Prostate gland (tissue), 2 donors: ENCODE measurements around the gene FRMD4B. TPM values are rescaled to one million over a fixed set of nuclear protein-coding genes. Genes with fewer than 3 reads are reported as not detected.

Experiments
- DNase-seq: peaks from one replicate; pipeline ENCODE4 v3.0.0-alpha.2; 2019; ENCODE audit warnings: low spot score
- H3K27ac ChIP-seq, 2 donors: fragments of 200-600 bp; sonication (generic); 2 replicates each; pipeline ENCODE4 v1.5.1; 2017 to 2019
- H3K27me3 ChIP-seq: fragments of 200-600 bp; sonication (generic); replicated peaks from 2 replicates; pipeline ENCODE4 v1.5.1; 2019; ENCODE audit not compliant: insufficient read depth
- H3K36me3 ChIP-seq, 2 donors: fragments of 200-600 bp; sonication (generic); 1 replicate in 1 of 2; 2 replicates in 1 of 2; pipeline versions ENCODE4 v1.5.1 to v1.8.1; 2017 to 2019
- H3K4me1 ChIP-seq: fragments of 200-600 bp; sonication (generic); replicated peaks from 2 replicates; pipeline ENCODE4 v1.5.1; 2019
- H3K4me3 ChIP-seq, 2 donors: fragments of 200-600 bp; sonication (generic); 2 replicates each; pipeline ENCODE4 v1.5.1; 2017 to 2019
- H3K9me3 ChIP-seq: fragments of 200-600 bp; sonication (generic); 2 replicates; pipeline ENCODE4 v1.5.1; 2017
- CTCF ChIP-seq, 4 experiments: fragments of 200-600 bp in 2 of 4; fragments of 450-650 bp in 2 of 4; sonication (generic) in 2 of 4; IDR thresholded peaks; 1 replicate in 3 of 4; 2 replicates in 1 of 4; pipeline ENCODE4 v1.5.1; 2016 to 2019; ENCODE audit warnings: antibody characterized with exemption in 4 of 4, mild to moderate bottlenecking in 2 of 4, moderate library complexity in 2 of 4
- POLR2A ChIP-seq: fragments of 450-650 bp; IDR thresholded peaks from one replicate; pipeline ENCODE4 v1.6.1; 2016; ENCODE audit warnings: antibody characterized with exemption, mild to moderate bottlenecking
- POLR2AphosphoS5 ChIP-seq: sonication (generic); formaldehyde crosslinking; IDR thresholded peaks from one replicate; pipeline ENCODE4 v1.6.1; 2017; ENCODE audit warnings: antibody characterized with exemption
- WGBS: methylation state at CpG from one replicate; pipeline ENCODE4 v1.1.5; 2018; 5-methylcytosine and 5-hydroxymethylcytosine counted together
- intact Hi-C: fragments of 100-400 bp; cut with DNase I; formaldehyde crosslinking; loops from one replicate; pipeline ENCODE4 v1.14.2; 2022
- total RNA-seq, 2 donors: library from RNA; depleted of rRNA; stranded (reverse); fragments of >200 nt; gene quantifications; one replicate each; pipeline ENCODE4 v1.1.0, GENCODE V29; 2016

Gene FRMD4B
- total RNA-seq, 2 donors from 2014 or later, result 31.0 to 41.4 TPM

GRCh38 chr3:69181592-69182211, 204.2 kb downstream of the FRMD4B start:
- WGBS, result 78% methylated on average over 9 of the region's 9 CpGs
- Histone ChIP-seq H3K27me3 (no peaks in the 10 kb centered on the region), H3K4me3 (no peak overlapping the region), H3K27ac (no peak overlapping the region), H3K9me3 (no peaks in the 10 kb centered on the region), H3K36me3 (peaks cover 0 to 10% of the 10 kb centered on the region in 2 donors), H3K4me1 (no peaks in the 10 kb centered on the region)
- no peak for DNase-seq
- TF ChIP-seq POLR2AphosphoS5 (no peak), CTCF (IDR thresholded peaks at IDR 0.05) (no peak), POLR2A (no peak)
- intact Hi-C loops, result no loop called here

- WGBS, result 90% methylated on average over 23 of the region's 23 CpGs
- TF ChIP-seq CTCF (IDR thresholded peaks at IDR 0.05), result no peak
- TF ChIP-seq POLR2AphosphoS5, result no peak
- TF ChIP-seq POLR2A, result no peak
- Histone ChIP-seq H3K27me3 (no peaks in the 10 kb centered on the region), H3K4me1 (no peaks in the 10 kb centered on the region), H3K27ac (no peak overlapping the region), H3K9me3 (no peaks in the 10 kb centered on the region), H3K36me3 (peaks cover 0 to 10% of the 10 kb centered on the region in 2 donors), H3K4me3 (no peak overlapping the region)
- intact Hi-C loops, result no loop called here
- no peak for DNase-seq
These were observed 204.9 kb downstream of the FRMD4B start for GRCh38 chr3:69180869-69181591.

GRCh38 chr3:69179740-69180372, 206.0 kb downstream of the FRMD4B start:
- 71% methylated on average over 4 of the region's 4 CpGs for WGBS
- Histone ChIP-seq H3K4me1 (no peaks in the 10 kb centered on the region), H3K27me3 (no peaks in the 10 kb centered on the region), H3K36me3 (peaks cover 0 to 5% of the 10 kb centered on the region in 2 donors), H3K4me3 (no peak overlapping the region), H3K9me3 (no peaks in the 10 kb centered on the region), H3K27ac (no peak overlapping the region)
- TF ChIP-seq POLR2AphosphoS5 (peak; percentile 23), POLR2A (no peak)
- intact Hi-C loops, result no loop called here
- DNase-seq, result no peak

- H3K4me3 ChIP-seq, result no peak overlapping the region
- no peak for DNase-seq
- intact Hi-C loops, result no loop called here
- no peak for TF ChIP-seq POLR2AphosphoS5
- H3K36me3 ChIP-seq, result peaks cover 0 to 5% of the 10 kb centered on the region in 2 donors
- no peaks in the 10 kb centered on the region for H3K4me1 ChIP-seq
- H3K9me3 ChIP-seq, result no peaks in the 10 kb centered on the region
- 97% methylated on average over 5 of the region's 5 CpGs for WGBS
- H3K27ac ChIP-seq, result no peak overlapping the region
- H3K27me3 ChIP-seq, result no peaks in the 10 kb centered on the region
These were observed 206.8 kb downstream of the FRMD4B start for GRCh38 chr3:69178838-69179739.

GRCh38 chr3:69178082-69178481, 207.8 kb downstream of the FRMD4B start:
- WGBS, result 90% methylated on average over 4 of the region's 4 CpGs
- DNase-seq, result no peak
- Histone ChIP-seq H3K27me3 (no peaks in the 10 kb centered on the region), H3K27ac (no peak overlapping the region), H3K36me3 (peaks cover 0 to 5% of the 10 kb centered on the region in 2 donors), H3K4me1 (no peaks in the 10 kb centered on the region), H3K9me3 (no peaks in the 10 kb centered on the region), H3K4me3 (no peak overlapping the region)
- intact Hi-C loops, result no loop called here
- TF ChIP-seq CTCF (IDR thresholded peaks at IDR 0.05) (no peak), POLR2A (no peak)
